ENCODE data around the gene ZNRF3. TPM values are rescaled to one million over a fixed set of nuclear protein-coding genes. Genes with fewer than 3 reads are reported as not detected.

Gene ZNRF3
- total and polyA plus RNA-seq, 8 donors = 8.8 to 30.4 (median 27.2) TPM

- TF ChIP-seq, protein P1, sequence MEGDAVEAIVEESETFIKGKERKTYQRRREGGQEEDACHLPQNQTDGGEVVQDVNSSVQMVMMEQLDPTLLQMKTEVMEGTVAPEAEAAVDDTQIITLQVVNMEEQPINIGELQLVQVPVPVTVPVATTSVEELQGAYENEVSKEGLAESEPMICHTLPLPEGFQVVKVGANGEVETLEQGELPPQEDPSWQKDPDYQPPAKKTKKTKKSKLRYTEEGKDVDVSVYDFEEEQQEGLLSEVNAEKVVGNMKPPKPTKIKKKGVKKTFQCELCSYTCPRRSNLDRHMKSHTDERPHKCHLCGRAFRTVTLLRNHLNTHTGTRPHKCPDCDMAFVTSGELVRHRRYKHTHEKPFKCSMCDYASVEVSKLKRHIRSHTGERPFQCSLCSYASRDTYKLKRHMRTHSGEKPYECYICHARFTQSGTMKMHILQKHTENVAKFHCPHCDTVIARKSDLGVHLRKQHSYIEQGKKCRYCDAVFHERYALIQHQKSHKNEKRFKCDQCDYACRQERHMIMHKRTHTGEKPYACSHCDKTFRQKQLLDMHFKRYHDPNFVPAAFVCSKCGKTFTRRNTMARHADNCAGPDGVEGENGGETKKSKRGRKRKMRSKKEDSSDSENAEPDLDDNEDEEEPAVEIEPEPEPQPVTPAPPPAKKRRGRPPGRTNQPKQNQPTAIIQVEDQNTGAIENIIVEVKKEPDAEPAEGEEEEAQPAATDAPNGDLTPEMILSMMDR (IDR thresholded peaks at IDR 0.05) = no peak
- Histone ChIP-seq H3K9me3 (no peaks in the 10 kb centered on the region), H3K4me3 (no peak overlapping the region), H3K4me1 (peaks cover 0 to under 1% of the 10 kb centered on the region in 2 donors), H3K36me3 (peaks cover 0 to 37% of the 10 kb centered on the region in 2 donors), H3K27me3 (no peaks in the 10 kb centered on the region), H3K27ac (no peak overlapping the region)
- intact Hi-C loops (cut with DNase I) = no loop called here
- no peak for DNase-seq
- no peak for ATAC-seq
Observed at GRCh38 chr22:29048822-29049654, 165.7 kb downstream of the ZNRF3 start.

GRCh38 chr22:29049655-29050263, 166.4 kb downstream of the ZNRF3 start:
- intact Hi-C loops (cut with DNase I) = no loop called here
- H3K4me1 ChIP-seq = no peaks in the 10 kb centered on the region
- H3K9me3 ChIP-seq = no peaks in the 10 kb centered on the region
- H3K27me3 ChIP-seq = no peaks in the 10 kb centered on the region
- no peak for DNase-seq
- H3K4me3 ChIP-seq = no peak overlapping the region
- H3K27ac ChIP-seq = no peak overlapping the region
- TF ChIP-seq, protein P1 (IDR thresholded peaks at IDR 0.05) = no peak
- ATAC-seq = no peak
- peaks cover 0 to 37% of the 10 kb centered on the region in 2 donors for H3K36me3 ChIP-seq

DNA sequence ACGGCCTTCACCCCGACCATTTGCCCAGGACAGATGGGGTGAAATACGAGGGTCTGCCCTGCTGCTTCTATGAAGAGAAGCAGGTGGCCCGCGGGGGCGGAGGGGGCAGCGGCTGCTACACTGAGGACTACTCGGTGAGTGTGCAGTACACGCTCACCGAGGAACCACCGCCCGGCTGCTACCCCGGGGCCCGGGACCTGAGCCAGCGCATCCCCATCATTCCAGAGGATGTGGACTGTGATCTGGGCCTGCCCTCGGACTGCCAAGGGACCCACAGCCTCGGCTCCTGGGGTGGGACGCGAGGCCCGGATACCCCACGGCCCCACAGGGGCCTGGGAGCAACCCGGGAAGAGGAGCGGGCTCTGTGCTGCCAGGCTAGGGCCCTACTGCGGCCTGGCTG, 167.1 kb downstream of the ZNRF3 start:
- Histone ChIP-seq H3K27ac (no peak overlapping the region), H3K27me3 (no peaks in the 10 kb centered on the region), H3K4me1 (no peaks in the 10 kb centered on the region), H3K9me3 (no peaks in the 10 kb centered on the region), H3K36me3 (peaks cover 0 to 37% of the 10 kb centered on the region in 2 donors), H3K4me3 (no peak overlapping the region)
- TF ChIP-seq, protein P1 (IDR thresholded peaks at IDR 0.05) = no peak
- intact Hi-C loops (cut with DNase I) = no loop called here
- ATAC-seq = no peak
- no peak for DNase-seq

DNA sequence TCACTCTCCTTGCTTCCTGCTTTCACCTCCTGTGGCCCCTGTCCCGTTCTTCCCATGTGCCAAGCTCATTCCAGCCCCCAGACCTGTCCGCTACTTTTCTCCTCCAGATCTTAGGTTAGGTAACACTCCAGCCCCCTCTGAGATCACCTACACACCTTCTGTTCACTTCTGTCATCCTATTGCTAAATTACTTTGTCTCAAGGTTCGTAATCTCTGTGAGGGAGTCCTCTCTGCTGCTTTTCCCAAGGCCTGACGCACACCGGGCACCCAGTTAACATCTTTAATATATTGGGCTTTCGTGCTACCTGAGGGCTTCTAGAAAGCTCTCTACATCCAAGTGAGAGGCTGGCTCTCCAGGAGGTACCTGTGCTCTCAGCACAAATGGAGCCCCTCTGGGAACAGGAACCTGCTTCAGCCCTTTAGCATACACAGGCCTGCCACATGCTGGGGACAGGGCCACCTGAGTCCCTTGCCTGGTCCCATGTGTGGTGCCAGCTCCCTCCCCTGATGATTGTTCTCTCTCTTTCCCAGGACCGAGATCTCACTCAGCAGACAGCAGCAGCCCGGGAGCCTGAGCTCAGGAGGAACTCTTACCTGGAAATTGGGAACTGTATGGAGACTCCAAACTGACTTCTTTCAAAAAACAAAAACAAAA, 169.8 kb downstream of the ZNRF3 start:
- H3K4me1 ChIP-seq = no peaks in the 10 kb centered on the region
- H3K9me3 ChIP-seq = no peaks in the 10 kb centered on the region
- no peak for DNase-seq
- no peak overlapping the region for H3K4me3 ChIP-seq
- TF ChIP-seq, protein P1 (IDR thresholded peaks at IDR 0.05) = no peak
- ATAC-seq = no peak
- intact Hi-C loops (cut with DNase I) = no loop called here
- H3K27ac ChIP-seq = no peak overlapping the region
- no peaks in the 10 kb centered on the region for H3K27me3 ChIP-seq
- peaks cover 0 to 27% of the 10 kb centered on the region in 2 donors for H3K36me3 ChIP-seq

DNA sequence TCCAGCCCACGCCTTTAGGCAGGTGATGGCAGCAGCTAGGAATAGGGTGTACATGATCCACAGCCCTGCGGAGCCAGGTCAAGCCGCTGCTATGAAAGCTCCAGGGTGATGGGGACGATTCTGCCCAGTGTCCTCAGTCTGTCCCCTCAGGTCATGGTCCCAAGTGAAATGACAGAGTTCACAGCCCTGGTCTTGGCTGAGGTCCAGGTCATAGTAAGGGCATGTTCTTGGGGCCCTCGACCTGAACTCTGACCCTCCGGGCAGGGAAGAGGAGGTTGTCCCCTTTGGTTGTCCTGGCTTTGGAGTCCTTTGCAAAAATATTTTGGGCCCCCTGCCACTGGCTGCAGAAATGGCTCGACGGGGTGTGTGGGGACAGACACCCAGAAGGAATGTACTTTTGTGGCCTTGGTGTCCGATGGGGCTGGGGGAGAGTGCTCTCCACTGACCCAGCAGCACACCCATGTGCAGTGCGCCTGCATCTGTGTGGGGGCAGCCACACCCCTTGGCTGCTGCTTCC, 170.9 kb downstream of the ZNRF3 start:
- no peaks in the 10 kb centered on the region for H3K27me3 ChIP-seq
- no peak overlapping the region for H3K4me3 ChIP-seq
- intact Hi-C loops (cut with DNase I) = no loop called here
- H3K36me3 ChIP-seq = peaks cover 0 to 16% of the 10 kb centered on the region in 2 donors
- TF ChIP-seq, protein P1 (IDR thresholded peaks at IDR 0.05) = no peak
- no peak for ATAC-seq
- no peak for DNase-seq
- H3K4me1 ChIP-seq = no peaks in the 10 kb centered on the region
- H3K27ac ChIP-seq = no peak overlapping the region
- H3K9me3 ChIP-seq = no peaks in the 10 kb centered on the region
